ENCODE measurements around the gene ATIC.
"Not testable (repeated sequence)": the region's sequence is repeated elsewhere in the genome, so short reads cannot be mapped to it uniquely, and the experiment has no call there.

The ATIC gene

DNA sequence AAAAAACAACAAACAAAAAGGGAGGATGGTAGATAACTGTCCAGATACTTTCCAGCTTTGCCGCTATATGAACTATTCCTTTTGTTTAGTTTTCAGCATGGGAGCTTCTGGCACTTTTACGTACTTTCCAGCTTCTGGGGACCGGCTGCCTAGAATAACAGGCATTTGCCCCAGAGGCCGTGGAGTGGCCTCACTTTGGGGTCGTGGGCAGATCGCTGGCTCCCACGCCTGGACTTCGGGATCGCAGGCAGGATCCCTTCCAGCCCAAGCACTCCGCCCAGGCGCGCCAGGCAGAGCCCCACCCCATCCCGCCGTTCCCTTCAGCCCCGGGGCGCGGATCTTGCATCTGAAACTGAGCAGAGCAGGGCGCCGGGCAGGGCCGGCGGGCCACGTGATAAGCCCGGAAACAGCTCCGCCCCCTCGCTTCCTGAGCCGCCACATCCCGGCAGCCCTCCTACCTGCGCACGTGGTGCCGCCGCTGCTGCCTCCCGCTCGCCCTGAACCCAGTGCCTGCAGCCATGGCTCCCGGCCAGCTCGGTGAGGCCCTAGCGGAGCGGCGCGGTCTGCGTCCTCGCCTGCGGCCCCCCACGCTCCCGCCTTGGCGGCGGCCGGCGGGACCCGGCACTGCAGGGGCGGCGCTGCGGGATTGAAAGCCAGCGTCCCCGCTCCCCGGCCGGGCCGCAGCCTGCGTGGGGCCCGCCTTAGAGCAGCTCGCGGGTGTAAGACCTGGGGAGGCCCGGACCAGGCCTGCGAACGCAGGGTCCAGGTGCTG is at the start of gene ATIC:
TSS of gene ATIC (plus strand) at position 435 of the 772 bp plus-strand sequence. CDS start at position 519, 84 bp downstream.
- peak; percentile 98 for DNase-seq

GRCh38 chr2:215262303-215262702 is 49.6 kb upstream of the ATIC start:
- no peak for DNase-seq

DNA sequence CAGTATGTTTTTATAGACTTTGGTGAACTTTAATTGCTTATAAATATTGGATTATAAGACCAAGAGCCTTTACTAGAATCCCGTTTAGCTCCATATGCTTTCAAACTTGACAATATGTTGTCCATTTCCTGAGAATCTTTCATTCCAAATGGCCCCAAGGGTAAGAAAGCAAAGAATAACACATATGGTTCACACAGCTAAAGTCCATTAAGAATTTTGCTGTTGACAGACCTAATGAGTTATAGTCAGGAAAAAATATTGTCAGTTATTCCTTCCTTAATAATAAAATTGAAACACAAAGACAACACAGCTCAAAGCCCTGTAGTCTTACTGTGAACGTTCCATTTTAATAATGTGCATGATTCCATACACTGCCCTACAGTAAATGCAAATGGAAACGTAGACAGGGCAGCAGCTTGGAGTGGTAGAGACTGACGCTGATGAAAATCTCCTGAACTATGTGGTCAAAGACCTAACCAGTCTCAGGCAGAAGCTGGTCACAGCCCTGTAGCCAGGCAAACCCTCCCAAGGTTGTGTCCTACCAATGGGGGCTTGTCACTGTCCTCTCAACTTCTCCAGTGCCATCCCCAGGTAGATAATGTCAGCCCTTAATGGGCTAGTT is 49.0 kb upstream of the ATIC start:
- DNase-seq, result peak; percentile 16

GRCh38 chr2:215264374-215264773 is 47.5 kb upstream of the ATIC start:
- no peak for DNase-seq

DNA sequence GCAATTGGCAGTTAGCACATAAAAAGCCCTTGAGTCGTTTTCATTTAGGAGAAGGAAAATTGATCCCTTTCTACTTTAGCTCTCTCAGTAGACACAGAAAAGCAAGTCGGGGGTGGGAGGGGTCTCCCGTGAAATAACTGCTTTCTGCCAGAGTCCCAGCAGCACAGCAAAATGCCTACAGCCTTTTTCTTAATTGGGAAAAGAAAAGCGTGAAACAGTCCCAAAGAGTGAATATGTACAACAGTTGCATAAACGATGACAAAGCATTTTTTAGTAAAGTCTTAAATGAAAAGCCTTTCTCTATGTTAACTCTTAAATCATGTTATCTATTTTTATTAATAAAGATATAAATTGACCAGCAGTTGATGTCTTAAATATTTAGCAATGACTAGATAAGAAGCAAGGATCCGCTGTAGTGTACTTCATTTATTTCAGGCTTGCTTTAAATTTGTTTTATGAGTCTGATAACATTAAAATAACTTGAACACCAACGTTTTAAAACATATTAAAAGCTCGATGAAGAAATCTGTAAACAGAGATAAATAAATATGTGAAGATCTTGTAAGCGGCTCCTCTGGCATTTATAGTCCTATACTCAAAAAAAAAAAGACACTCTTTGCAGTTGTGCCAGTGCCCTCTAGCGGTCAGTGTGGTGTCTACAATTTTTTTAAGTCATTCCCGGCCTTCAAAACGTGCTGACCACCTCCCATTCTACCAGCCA is 42.3 kb upstream of the ATIC start:
- DNase-seq, result peak; percentile 83

DNA sequence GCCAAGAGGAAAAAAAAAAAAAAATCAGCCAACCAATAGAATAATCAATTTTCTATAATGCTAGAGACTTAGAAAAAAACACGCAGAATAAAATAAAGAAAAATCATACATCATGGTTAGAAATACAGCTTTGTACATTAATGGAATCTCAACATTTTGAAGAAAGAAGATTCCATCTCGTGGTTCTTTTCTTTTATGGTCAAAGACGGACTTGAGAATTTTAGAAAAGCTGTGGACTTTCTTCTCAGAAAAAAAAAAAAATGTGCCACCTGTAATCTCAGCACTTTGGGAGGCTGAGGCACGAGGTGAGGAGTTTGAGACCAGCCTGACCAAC is 41.8 kb upstream of the ATIC start:
- no peak for DNase-seq

GRCh38 chr2:215271446-215271845 is 40.4 kb upstream of the ATIC start:
- peak; percentile 37 for DNase-seq

DNA sequence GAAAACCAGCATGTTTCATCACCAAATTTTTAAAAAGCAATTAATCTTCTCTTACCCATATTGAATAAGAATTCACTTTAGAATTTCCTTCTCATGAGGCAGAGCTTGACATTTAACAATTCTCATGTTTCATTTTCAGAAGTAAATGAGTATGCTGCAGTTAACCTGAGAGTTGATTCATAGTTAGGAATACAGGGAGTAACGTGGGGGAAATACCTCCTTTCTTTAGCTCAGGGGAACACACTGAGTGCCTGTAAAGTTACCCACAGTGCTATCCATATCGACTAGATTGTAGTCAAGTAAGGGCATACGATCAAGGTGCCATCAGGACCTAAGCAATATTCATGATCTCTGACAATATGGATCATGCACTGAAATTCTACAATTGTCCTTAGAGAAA is 38.9 kb upstream of the ATIC start:
- no peak for DNase-seq

DNA sequence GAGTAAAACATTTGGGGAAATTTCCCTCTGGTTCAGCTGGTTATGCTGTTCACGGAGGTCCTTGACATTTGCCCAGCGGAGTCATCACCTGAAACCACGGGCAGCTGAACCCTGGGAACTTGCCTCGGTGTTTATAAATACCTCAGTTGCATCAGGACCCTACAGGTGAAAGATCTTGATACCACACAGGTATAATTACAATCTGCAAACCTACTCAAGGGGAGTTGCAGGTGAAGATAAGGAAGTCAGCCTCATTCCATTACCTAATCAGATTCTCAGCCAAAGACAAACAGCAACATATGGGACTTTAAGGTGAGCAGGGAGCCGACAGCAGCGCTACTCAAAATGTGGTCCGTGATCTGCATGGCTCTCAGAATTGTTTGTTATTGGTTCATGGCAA is 37.0 kb upstream of the ATIC start:
- DNase-seq, result peak; percentile 41

- DNase-seq, result no peak
These were observed 36.0 kb upstream of the ATIC start for GRCh38 chr2:215275824-215276223.

DNA sequence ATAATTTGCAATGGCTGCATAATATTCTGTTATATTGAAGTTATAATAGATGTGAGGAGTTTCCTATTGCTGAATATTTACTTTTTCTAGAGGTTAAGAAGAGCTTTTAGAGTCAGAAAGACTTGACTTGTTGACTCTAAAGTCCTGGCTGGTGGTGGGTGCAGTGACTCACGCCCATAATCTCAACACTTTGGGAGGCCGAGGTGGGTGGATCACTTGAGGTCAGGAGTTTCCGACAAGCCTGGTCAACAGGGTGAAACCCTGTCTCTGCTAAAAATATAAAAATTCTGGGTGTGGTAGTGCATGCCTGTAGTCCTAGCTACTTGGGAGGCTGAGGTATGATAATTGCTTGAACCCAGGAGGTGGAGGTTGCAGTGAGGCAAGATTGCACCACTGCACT is 33.9 kb upstream of the ATIC start:
- no peak for DNase-seq

DNA sequence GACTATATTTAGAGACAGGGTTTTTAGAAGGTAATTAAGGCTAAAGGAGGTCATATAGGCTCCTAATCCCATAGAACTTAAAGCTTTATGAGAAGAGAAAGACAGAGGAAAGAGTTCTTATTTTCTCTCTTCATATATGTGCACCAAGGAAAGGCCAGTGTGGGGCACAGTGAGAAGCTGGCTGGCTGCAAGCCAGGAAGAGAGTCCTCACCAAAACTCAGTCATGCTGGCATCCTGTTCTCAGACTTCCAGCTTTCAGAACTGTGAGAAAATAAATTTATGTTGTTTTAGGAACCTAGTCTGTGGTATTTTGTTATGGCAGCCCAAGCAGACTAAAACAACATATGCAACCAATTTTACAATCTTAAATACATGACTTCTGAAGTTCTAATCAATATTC is 31.5 kb upstream of the ATIC start:
- no peak for DNase-seq

- DNase-seq, result no peak
These were observed 28.6 kb upstream of the ATIC start for GRCh38 chr2:215283221-215283620.

GRCh38 chr2:215286309-215286708 is 25.6 kb upstream of the ATIC start:
- DNase-seq, result no peak

- no peak for DNase-seq
These were observed 23.6 kb upstream of the ATIC start for GRCh38 chr2:215288112-215288815.

DNA sequence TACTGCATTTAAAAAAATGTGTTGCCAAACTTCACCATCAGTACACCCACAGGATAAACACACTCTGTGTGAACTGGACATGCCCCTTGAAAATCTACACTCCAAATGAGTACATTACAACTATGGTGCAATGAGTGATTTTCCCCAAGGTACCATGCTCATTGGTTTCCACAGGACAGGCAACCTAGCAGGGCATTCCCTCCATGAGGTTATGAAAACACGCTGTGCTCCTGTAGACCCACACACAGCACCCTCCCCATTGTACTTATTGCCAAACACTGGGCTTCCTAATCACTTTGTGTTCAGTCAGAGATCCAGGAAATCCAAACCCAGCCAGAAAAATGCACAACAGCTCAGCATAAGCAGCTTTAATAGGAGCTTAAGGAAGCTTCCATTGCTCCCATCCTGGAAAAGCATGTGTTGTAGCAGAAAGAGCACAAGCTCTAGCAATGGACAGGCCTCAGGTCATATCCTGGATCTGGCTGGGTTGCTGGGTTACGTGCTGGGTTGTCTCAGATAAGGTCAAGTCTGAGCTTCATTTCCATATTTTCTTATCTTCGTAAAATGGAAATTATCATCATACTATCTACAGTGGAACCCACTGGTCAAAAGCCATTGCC is 20.8 kb upstream of the ATIC start:
- DNase-seq, result peak; percentile 89

GRCh38 chr2:215293879-215294278 is 18.0 kb upstream of the ATIC start:
- DNase-seq, result no peak

GRCh38 chr2:215299337-215299859 is 12.5 kb upstream of the ATIC start:
- peak; percentile 77 for DNase-seq

GRCh38 chr2:215301994-215302393 is 9.9 kb upstream of the ATIC start:
- DNase-seq, result no peak

DNA sequence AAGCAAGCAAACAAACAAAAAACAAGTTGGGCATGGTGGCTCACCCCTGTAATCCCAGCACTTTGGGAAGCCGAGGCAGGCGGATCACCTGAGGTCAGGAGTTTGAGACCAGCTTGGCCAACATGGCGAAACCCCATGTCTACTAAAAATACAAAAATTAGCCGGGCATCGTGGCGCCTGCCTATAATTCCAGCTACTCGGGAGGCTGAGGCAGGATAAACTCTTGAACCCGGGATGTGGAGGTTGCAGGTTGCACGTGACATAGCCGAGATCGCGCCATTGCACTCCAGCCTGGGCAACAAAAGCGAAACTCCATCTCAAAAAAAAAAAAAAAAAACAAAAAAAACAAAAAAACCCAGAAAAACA is 617 bp upstream of the ATIC start:
- DNase-seq, result not testable (repeated sequence)

- no peak for DNase-seq
These were observed 1.4 kb downstream of the ATIC start for GRCh38 chr2:215313255-215313613.

DNA sequence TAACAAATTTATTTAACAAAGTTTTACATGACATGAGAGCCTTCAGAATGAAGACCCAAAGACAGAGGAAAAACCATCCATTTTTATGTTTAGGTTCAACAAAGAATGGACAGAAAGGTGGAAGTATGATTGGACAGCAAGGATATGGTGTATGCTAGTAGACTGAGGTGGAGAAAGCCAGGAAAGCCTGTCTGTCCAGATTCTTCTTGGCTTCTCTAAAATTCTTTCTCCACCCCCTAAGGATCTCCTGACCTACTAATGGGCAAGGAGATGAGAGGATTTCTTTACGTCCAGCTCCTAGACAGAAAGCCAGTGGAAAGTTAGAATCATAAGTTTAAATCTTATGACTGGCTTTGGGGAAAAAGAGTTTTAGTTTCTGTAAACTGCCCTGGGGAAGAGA is 3.0 kb downstream of the ATIC start:
- no peak for DNase-seq

DNA sequence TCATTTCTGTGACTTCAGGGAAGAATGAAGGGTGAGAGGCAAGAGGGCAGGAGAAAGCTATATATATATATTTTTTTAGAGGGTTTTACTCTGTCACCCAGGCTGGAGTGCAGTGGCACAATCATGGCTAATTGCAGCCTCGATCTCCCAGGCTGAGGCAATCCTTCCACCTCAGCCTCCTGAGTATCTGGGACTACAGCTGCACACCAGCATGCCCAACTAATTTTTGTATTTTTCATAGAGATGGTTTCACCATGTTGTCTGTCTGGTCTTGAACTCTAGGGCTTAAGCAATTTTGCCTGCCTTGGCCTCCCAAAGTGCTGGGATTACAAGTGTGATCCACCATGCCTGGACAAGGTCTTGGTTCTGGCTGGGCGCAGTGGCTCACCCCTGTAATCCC is 3.4 kb downstream of the ATIC start:
- DNase-seq, result no peak

All from NCI-H82 (cell line).